Left kidney (tissue), 1 donor: Measurements from ENCODE around the gene KANSL3. TPM values are rescaled to one million over a fixed set of nuclear protein-coding genes. Genes with fewer than 3 reads are reported as not detected.

ENCODE experiments used
- polyA plus RNA-seq: library from polyadenylated mRNA; unstranded; fragments of 120-200 nt; gene quantifications from one replicate; pipeline ENCODE4 v1.2.1, GENCODE V29; 2013; ENCODE audit not compliant: insufficient read length

The KANSL3 gene
- polyA plus RNA-seq, 1 donor: 70.6 TPM

Other genes with a start within 250 kb of the KANSL3 start
- 4.1 TPM for gene NEURL3, start 133.0 kb downstream of the KANSL3 start, polyA plus RNA-seq
- 3.1 TPM for gene ARID5A, start 101.6 kb downstream of the KANSL3 start, polyA plus RNA-seq
- gene FER1L5, start 4.5 kb upstream of the KANSL3 start, polyA plus RNA-seq: 1.9 TPM
- gene LMAN2L, start 101.8 kb upstream of the KANSL3 start, polyA plus RNA-seq: 49.5 TPM
- gene CNNM4, start 122.6 kb upstream of the KANSL3 start, polyA plus RNA-seq: 14.3 TPM
- 35.2 TPM for gene CNNM3, start 178.0 kb upstream of the KANSL3 start, polyA plus RNA-seq
- gene ANKRD23, start 205.7 kb upstream of the KANSL3 start, polyA plus RNA-seq: 5.0 TPM
- gene ANKRD39, start 219.7 kb upstream of the KANSL3 start, polyA plus RNA-seq: 7.4 TPM
- 38.1 TPM for gene SEMA4C, start 231.8 kb upstream of the KANSL3 start, polyA plus RNA-seq